Measurements from ENCODE around the gene AGBL3.
"Not testable (repeated sequence)": the region's sequence is repeated elsewhere in the genome, so short reads cannot be mapped to it uniquely, and the experiment has no call there.

Gene AGBL3

DNA sequence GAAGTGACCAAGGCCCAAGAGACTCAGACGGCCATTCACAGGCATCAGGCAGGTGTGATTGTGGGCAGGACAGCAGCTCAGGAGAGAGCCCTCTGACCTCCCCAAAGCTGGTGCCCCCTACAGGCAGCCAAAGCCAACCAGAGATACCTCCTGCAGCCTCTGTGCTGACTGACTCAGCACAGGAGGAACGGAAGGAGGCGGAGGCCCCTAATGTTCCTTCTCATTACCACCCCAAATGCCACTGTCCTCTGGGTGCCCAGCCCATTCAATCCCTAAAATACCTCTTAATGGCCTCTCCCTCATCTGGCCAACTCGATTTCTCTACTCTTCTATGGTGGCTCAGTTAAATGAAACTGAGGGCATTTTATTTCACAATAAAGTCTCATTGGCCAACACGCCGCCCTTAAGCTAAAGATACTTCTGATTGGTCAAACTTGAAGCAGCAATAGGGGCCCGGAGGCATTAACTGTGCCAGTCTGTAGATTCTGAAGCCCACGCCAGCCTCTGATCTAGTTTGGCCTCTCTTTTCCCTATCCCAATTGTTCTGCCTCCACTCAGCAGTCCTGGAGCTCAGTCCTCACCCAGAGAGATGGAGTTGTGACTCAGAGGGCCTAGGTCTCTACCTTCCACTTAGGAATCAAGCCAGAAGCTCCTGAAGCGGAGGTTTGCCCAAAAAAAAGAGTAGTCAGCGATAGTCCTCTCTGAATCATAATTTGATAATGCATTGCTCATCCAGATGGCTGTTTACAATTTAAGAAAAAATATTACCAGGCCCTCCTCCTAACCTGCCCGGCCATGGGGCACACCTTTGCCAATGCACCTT is 183.0 kb downstream of the AGBL3 start:
- DNase-seq: no peak

DNA sequence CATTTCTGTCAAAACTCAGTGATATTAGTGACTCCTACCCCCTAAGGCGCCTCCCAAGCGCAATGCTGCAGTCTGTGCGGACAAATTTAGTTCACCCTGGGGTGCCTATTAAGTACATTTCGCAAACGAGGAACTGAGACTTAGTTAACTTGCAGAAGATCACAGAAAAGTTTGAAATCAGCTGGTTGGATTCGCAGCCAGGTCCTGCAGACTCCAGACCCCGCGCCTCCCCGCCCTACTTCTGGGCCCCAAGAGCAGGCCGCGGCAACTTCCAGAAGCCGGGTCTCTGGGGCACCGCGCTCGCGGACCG is 183.6 kb downstream of the AGBL3 start:
- no peak for DNase-seq

DNA sequence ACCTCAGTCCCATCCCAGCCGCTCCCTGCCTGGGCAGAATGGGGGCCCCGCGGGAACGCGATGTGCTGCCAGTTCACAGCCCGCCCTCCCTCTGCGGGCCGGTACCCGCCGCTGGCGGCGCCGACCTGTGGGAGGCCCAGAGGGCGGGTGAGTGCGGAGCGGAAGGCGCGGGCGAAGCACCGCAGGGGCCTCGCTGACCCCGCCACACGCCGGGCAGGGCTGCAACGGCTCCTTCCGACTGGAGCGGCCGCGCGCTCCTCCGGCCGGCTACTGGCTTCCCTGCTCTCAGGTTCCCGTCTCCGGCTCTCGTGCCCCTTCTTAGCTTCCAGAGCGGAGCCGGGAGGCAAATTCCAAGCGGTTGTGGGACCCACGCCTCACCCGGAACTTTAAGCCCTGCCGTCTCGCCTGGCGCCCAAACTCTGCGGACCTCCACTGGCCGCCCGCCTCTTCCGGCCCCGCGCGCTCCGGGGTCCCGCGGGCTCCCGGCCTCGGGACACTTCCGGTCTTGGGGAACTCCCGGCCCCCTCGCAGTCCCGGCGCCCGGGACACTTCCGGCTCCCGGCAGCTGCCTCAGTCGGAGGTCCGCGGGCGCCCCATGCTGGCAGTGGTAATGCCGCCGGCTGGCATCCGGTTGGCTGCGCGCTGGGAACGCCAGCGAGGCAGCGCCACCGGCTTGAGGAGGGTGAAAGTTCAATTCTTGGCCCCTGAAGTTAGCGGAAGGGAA is 184.1 kb downstream of the AGBL3 start, which contains the start of gene CYREN:
CYREN (minus strand) TSS at position 434 of the 724 bp plus-strand sequence. CDS start 1,785 bp downstream, outside the sequence.
- DNase-seq: peak; percentile 89

DNA sequence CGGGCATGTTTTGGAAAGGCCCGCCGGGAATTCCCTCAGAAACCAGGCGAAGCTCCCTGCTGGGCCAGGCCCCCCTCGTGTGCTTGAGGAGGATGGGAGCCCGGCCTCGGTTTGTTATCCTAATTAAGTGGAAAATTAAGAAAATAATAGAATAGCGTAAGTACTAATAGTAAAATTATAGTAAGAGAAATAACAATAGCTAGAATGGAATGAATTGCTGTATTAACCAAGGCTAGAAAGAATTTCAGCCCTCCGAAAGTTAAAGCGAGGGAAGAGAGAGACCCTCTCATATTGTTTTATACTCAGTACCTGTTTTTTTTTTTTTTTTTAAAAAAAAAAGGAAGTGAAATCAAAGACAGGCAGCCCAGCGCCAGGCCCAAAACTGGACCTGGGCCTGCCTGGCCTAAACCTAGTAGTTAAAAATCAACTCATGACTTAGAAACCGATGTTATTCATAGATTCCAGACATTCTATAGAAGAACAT is 184.7 kb downstream of the AGBL3 start:
- not testable (repeated sequence) for DNase-seq

DNA sequence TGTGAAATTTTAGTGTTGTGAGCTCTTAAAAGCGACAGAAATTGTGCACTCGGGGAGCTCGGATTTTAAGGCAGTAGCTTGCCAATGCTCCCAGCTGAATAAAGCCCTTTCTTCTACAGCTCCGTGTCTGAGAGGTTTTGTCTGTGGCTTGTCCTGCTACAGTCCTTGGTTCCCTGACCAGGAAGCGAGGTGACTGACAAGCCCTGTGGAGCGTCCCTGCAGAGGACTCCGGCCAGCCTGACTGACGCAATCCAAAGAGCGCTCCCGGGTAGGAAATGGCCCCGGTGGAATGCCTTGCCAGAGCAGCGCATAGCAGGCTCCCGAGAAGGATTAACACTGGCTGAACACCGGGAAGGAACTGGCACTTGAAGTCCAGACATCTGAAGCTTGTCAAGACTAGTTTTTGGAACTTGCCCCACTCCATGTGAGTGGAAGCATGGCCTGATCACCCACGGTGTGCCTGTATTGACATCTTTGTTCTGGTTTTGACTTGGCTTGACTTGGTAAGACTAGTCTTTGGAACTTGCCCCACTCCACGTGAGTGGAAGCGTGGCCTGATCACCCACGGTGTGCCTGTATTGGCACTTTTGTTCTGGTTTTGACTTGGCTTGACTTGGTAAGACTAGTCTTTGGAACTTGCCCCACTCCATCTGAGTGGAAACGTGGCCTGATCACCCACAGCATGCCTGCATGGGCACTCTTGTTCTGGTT is 185.4 kb downstream of the AGBL3 start:
- not testable (repeated sequence) for DNase-seq

DNA sequence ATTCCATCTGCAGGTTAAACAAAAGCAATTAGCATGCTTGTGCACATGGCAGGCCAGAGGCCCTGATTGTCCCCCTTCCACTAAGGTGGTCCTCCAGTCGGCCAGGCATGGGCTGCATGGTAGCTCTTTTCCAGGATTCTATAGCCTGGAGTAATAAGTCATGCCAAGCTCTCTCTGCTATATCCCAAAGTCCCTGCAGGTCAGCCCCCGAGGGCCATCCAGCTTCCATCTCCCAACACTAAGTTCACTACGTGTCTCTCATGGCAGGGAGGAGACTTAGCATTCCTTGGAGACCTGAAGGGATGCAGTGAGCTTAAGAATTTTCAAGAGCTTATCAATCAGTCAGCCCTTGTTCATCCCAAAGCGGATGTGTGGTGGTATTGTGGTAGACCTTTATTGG is 187.6 kb downstream of the AGBL3 start:
- not testable (repeated sequence) for DNase-seq

DNA sequence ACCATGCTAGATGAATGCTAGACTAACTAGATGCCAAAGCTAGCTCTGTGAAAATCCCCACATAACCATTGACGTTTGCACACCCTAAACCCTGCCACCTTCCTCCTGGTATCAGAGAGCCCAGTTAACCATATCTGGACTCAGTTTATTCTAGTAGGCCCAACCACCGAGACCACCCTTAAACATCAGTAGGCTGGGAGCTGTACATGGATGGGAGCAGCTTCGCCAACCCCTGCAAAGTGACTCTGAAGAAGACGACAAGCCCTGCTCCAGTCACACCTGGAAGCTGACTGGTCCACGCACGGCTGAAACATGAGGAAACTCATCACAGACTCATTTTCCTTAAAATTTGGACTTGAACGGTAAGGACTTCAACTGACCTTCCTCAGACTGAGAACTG is 188.6 kb downstream of the AGBL3 start:
- DNase-seq: no peak

DNA sequence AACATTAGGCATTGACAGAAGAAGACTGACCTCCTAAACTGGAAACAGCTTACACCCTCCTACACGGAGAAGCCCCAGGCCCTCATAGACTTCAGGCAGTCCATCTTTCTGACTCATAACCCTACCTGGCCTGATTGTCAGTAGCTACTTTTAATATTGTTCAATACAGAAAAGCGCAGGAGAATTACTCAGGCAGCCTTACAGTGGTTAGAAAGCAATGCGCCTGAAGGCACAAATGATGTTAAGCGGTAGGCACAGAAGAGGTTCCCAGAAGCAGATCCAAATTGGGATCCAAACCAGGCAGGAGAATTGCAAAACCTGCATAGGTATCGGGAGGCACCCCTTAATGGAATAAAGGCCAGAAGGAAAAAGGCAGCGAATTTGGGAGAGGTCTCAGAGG is 189.6 kb downstream of the AGBL3 start:
- no peak for DNase-seq

DNA sequence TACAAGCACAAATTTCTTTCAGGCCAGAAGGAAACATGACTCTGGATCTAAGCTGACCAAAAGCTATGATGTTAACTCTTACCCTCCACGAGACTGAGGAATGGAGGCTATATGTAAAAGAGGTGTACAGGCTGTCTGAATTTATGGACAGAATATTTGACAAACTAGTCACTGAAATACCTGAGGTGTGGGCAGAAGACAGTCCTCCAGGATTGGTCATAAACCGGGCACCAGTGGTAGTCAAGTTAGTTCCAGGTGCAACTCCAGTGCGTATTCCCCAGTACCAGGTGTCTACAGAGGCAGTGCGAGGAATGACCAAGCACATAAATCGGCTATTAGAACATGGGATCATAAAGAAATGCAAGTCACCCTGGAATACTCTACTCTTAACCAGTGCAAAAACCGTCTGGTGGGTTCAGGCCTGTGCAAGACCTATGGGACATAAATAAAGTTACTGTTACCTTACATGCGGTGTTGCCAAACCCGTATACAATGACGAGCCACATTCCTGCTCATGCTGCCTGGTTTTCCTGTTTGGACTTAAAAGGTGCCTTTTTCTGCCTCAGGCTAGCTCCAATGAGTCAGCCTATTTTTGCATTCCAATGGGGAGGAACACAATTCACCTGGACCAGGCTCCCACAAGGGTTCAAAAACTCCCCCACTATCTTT is 190.9 kb downstream of the AGBL3 start:
- no peak for DNase-seq

DNA sequence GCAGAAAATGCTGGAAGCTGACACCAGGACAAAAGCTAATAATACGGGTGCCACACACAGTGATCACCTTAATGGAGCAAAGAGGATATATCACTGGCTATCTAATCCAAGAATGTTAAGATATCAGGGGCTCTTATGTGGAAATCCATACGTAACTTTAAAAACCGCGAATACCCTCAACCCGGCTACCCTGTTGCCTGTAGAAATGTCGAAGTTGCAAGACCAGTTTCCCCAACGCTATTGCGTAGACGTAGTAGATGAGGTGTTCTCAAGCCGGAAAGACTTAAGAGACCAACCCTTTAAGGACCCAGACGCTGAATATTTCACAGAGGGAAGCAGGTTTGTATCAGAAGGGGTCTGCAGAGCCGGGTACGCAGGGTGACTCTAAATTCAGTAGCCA is 192.1 kb downstream of the AGBL3 start:
- no peak for DNase-seq

DNA sequence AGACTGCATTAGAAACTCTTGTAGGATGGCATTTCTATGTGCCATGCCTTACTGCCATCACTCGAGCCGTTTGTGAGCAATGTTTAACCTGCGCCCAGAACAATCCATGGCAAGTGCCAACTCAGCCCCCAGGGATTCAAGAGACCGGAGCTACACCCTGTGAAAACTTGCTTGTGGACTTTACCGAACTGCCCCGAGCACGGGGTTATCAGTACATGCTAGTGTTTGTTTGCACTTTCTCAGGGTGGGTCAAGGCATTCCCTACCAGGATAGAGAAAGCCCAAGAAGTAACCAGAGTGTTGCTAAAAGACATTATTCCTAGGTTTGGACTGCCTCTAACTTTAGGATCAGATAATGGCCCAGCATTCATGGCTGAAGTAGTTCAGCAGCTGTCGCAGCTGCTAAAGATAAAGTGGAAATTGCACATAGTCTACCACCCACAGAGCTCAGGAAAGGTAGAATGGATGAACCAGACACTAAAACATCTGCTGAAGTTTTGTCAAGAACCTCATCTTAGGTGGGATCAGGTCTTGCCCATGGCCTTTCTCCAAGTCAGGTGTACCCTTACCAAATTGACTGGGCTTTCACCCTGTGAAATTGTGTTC is 193.1 kb downstream of the AGBL3 start:
- no peak for DNase-seq

DNA sequence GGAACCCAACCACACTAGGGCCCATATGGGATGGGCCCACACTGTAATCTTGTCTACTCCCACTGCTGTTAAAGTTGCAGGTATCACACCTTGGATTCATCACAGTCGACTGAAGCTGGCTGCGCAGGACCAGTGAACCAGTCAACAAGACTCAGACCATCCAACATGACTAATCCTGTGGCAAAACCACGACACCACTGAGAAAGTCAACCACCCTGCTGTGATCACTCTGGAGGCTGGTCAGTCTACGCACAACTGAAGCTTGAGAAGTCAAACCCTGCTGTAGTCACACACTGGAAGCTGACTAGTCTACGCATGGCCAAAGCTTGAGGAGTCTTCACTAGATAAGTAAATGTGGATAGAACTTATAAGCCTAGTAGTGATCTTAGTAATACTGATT is 193.8 kb downstream of the AGBL3 start:
- no peak for DNase-seq

DNA sequence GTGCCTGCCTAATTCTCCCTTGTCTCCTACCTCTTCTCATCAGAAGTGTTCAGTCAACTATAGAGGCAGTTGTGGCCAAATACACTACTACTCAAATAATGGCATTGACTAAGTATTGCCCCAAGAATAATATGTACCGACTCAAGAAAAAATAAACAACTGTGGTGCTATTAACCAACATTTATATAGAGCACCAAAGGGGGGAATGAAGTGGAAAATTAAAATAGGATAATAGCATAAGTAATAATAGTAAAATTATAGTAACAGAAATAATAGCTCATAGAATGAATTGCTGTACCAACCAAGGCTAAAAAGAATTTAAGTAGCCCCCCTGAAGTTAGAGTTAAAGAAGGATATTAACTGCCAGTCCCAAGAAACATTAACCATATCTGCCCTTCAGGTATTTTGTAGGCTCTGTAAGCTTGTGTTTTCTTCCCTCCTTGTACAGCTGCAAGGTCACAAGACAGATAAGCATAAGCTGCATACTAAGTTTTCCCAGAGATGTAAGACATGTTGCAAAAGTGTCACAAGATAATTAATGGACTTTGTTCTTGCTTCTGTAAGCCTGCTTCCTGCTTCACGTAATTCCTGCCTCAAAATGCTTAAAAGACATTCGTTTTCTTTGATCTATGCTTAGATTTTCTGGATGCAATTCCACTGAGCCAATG is 195.1 kb downstream of the AGBL3 start:
- DNase-seq: no peak

DNA sequence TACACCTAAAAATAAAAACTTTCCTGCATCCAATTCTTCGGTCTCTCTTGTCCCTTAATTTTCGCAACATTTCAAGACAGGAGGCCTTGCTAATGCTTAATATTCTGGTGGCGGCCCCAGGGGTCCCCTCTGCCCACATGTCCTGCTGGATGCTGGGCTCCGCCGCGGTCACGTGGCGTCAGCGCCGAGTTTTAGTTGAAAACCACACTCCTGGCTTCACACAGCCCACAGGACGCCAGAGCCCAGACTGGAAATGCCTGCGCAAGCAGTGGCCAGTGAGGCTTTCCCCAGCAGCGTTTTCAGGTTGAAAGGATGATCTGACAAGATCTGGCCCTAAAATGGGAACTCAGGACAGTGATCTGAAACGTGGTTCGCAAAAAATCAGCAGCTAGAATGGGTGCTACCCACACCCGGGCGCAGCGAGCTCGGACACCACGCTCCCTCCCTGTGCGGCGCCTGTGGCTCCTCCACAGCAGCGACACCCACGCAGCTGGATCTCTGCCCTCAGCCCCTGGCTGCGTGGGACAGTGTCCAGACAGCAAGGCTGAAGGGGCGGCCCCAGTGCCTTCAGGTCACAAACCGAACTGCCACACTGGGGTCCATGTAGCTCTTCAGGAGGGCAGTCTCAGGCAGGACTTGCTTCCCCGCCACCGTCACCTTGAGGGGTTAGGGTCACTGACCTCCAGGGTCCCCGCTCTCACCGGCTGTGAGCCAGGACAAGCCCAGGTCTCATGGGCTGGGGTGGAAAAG is 195.8 kb downstream of the AGBL3 start:
- DNase-seq: no peak

DNA sequence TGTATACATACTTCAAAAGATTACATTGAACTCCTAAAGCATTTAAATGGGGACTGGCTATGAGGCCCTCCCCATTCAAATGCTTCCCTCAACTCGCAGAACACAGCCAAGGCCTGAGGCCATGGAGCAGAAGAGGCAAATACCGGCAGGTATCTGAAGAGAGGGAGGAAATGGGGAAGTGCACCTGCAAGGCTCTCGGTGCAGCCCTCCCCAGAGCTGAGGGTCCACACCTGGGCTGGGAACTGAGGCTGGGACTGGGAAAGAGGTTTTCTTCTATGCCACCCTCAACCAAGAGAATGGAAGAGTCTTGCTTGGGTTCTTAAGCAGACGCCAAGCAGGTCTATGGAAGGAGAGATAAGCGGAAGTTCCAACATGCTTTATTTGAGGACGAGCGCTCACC is 197.2 kb downstream of the AGBL3 start:
- no peak for DNase-seq

DNA sequence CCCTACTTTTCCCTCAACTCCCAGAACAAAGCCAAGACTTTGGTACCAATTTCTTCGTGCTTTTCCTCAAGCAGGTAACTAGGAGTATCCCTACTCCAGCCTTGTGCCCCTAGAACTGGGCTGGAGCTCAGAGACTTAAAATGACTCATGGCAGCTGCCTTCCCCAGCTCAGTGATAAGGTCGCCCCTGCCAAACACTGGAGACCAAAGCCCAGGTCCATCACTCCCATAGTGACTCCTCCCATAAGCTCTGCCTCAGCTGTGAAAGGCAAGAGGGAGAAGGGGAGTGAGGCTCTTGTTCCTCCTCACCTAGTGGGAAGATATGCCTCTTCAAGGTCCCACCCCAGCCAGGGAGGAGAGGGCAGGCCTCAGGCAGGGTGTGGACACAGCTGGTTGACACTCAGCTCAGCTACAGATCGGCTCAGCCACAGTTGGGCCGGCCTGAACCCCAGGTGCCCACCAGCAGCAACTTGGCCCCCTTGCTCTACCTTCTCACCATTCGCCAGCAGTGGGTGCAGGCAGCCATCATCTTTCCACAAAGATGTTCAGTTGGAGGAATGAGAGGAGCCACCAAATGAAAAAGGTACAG is 198.0 kb downstream of the AGBL3 start:
- DNase-seq: no peak

All from NCI-H1436 (cell line).